Fibroblast of skin of left biceps (primary cell): Measurements from ENCODE around the gene ZBTB16.

Source experiments
- DNase-seq, 2 experiments: peaks; one replicate each; pipeline ENCODE4 v3.0.0-alpha.2; 2013; ENCODE audit warnings: low read depth in 2 of 2

Gene ZBTB16

DNA sequence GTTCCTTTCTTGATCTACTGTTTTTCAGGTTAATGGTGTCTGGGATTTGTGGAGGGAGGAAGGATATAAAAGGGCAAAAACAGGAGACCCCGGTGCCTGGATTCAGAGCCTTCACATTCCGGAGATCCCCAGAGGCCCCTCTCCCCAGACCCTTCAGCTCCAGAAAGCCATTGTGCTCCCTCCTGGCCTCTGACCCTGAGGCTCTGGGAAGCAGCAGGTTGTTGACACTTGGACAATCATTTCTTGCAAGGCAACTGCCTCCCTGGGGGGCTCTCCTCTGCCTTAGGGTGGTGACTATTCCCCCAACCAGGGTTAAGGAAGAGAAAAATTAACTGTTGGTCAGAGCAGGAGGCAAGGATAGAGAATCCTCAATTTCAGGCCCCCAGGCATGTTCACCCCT lies 149.8 kb downstream of the ZBTB16 start:
- DNase-seq: no peak

DNA sequence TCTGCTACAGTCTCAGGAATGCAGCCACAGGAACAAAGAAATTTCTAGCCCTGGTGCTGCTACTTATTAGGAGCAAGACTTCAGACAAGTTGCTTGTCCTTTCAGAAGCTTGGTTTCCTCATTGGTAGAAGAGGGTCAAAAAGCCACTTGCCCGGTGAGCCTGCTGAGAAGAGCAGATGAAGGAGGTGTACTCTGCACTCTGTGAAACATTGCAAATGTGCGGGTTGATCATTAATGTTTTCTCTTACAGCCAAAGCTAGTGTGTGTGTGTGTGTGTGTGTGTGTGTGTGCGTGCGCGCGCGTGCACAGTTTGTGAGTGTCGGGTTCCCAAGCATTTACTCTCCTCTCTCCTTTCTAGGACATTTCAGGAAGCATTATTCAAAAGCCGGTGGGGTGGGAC lies 150.4 kb downstream of the ZBTB16 start:
- DNase-seq: no peak

GRCh38 chr11:114211444-114212121 lies 152.1 kb downstream of the ZBTB16 start:
- DNase-seq: no peak

GRCh38 chr11:114213622-114214021 lies 154.1 kb downstream of the ZBTB16 start:
- no peak for DNase-seq

DNA sequence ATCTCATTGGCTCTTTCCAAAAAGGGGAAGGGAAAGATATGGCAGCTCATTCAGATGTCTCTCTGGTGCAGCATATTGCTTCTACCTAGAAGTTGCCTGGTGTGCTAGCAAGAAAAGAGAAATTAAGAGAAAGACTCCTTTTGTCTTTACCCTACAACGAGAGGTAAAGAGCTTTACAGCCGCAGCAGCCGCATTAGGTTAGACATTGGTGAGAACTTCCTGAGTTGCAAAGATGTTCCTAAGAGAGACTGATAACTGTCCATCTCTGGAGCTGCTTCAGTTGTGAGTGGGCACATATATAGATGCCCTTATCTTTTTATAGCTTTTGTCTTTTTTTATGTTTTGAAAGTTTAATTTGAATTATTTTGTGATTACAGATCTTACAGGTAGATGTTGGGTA lies 155.9 kb downstream of the ZBTB16 start:
- DNase-seq: no peak

- no peak for DNase-seq
Observed at GRCh38 chr11:114215871-114216795, 156.6 kb downstream of the ZBTB16 start.

DNA sequence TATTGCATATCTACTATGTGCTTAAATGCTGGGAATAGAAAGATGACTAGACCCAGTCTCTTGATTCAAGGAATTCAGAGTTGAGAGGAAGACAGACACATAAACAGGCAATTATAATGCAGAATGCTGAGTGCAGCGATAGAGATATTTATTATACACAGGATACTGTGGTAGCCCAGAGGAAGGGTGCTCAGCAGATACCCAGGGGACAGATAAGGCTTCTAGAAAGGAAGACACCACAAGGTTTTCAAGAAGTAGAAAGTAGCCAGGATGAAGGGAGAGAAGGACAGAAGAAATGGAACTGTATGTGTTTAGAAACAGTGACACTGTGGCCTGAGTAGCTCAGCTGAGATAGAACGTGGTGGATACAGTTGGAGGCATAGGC lies 157.3 kb downstream of the ZBTB16 start:
- no peak for DNase-seq

DNA sequence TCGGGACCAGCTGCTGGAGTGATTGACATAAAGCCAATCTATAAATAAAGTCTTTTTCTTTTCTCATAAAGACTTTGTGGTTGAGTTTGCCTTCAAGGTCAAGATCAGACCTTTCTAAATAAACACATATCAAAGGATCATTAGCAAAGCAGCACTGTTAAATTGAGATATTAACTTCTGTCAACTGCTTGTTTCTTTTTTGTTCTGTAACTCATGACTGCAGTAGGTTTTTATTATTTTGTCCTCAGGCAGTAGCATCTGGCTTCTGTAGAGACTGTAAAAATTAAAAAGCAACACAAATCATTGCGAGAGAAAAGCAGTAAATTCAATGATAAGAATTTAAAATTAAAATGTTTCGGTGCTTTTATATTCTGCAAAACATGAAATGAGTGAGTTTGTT lies 159.0 kb downstream of the ZBTB16 start:
- DNase-seq: no peak

DNA sequence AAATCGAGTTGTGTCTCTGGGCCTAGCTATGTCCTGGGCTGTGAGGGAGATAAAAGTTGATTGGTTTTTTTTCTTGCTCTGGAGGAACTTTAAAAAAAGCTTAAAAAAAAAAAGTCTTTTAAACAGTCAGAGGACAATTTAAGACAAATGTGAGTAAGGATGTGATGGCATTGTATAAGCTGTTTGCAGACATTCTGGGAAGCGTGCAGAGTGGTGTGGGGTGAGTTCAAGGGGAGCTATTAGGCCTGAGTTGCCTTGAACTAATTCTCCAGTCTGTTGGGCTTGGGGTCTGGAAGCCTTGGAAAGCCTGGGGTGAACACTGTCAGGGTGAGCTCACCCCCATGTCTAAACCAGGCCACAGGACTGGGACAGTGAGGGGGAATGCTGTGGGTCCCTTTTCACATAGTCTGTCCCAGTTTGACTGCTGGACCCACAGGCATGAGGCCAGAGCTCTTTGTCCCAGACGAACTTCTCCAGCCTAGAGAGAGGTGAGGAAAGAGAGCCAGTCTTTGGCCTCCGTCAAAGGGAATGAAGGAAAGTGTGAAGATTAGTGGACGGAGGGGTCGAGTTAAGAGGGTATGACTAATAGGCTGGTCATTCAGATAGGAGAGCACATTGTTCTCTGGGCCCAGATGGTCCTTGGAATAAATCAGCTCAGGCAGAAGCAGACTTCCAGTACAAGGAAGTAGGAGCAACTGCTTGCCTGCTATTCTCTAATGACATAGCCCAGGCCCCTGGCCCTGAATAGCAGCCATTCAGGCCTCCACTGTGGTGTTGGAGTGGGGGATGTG lies 160.2 kb downstream of the ZBTB16 start:
- DNase-seq: no peak

GRCh38 chr11:114221037-114221436 lies 161.5 kb downstream of the ZBTB16 start:
- DNase-seq: no peak

DNA sequence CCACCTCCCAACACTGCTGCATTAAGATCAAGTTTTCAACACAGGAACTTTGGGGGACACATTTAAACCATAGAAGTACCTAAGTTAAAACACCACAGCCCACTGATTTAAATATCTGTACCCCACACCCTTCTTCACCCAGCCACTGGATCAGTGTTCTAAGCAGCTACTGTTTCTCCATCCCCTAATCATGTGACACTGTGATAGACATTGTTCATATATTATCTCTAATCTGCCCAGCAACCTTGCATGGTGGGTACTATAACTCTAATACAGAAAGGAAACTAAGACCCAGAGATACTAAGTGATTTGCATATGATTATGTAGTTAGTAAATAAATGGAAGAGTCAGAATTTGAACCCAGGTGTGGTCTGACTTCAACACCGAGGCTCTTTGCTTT lies 166.2 kb downstream of the ZBTB16 start:
- DNase-seq: no peak

- DNase-seq: no peak
Observed at GRCh38 chr11:114226356-114226755, 166.8 kb downstream of the ZBTB16 start.

DNA sequence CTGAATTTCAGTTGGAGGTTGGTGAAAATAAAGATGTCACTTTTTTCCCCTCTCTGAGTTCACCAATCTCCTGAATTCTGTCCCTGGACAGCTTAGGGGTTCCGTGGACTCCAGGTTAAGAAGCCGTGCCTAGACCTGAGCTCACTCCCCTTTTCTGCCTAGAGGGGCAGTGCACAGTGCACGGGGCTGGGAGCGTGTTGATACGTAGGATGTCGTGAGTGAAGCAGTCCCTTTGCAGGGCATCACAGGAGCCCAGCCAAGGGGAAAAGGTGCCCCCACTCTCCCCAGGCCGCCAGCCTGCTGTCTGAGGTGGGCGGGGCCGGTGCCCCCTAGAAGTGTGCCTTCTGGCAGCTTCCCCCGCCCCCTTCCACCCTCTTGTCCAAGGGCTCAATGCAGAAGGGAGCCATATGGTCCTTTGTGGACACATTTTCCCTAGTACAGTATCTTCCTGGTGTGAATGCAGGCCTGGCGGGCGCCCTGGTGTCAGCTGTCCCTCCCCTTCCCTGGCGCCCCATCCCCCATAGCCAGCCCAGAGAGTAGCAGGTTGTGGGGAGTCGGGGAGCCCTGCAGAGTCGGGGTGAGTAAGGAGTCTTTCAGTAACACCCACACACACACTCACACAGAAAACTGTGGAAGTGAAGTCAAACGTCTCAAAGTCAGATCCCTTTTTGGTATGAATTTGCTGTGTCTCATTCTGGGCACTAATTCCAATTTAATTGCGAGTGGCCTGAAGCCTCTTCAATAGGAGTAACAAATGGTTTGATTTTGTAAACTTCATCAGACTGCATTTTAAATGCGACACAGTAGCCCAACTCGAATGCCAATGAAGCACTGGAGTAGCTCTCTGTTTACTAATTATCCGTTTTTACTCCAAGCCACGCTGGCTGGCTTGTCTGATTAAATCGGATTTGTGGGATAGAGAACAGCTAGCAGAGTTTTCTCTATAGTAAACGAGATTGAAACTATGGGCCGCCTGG lies 169.2 kb downstream of the ZBTB16 start:
- no peak for DNase-seq

DNA sequence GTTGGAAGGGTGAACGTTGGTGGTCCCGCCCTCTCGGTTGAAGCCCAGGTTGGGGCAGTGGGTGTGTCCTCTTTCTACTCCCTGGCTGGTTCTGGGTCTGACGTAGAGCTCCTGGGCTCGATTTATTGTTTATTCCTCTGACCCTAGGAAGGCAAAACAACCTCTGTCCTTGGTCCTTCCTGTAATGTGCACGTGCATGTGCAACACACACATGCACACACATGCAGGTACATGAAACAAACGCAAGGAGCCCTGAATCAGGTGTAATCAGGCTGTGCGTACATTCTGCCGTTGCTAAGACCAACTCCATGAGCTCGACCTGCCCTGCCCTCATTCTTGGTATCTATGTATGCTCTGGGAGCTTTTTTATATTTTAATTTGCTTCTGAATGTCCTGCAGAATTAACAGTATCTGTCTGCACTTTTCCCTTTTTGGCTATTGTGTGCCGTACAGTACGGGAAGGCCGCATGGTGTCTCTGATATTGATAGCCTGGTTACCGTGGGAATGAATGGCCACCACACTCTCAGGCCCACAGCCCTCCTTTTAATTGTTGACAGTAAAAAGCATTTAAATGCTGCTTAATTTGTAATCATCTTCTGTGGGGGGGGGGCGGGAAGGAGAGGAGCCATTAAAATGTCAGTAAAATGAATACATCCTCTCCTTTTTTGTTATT lies 170.7 kb downstream of the ZBTB16 start:
- no peak for DNase-seq

- DNase-seq: no peak
Observed at GRCh38 chr11:114232400-114233059, 173.0 kb downstream of the ZBTB16 start.

- no peak for DNase-seq
Observed at GRCh38 chr11:114233755-114234154, 174.2 kb downstream of the ZBTB16 start.

- no peak for DNase-seq
Observed at GRCh38 chr11:114236829-114237228, 177.3 kb downstream of the ZBTB16 start.

DNA sequence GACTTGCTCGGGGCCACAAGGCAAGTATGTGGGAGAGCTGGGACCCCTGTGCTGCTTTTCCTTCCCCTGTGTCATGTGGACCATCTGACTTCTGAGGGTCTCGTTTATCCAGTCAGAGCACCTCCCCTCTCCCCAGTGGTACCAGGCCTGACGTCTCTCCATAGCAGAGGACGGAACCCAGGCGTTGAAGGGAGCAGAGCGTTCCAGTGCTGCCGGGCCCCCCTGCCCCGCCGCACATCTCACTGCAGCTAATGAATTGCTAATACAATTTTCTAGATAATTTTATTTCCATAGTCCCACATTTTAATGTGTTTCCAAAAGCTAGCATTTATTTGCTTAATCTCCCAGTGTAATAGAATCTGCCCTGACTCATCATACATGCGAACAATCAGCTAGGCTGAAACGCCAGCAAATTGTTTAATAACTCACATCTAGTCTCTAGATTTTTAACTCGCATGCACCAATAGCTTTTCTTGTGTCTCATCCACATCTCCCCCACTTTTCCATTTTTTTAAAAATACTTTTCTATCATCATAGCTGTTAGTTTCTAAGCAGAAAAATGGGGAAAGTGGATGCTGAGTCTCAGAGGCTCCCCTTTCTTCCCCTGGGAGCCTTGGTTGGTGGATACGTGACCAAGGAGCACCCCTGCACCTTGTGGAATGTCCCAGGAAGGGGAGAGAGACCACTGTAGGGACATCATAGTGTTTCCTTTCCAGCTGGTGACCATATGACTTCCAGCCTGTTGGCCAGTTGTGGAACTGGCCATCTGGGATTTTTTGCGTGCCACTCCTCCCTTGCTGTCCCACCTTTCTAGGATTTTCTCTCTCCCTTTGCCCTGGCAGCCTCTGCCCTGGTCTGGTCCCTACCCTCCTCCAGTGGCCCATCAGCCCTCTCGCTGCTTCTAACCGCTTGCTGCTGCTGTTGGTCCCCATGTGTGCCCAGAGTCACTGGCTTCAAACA lies 178.1 kb downstream of the ZBTB16 start:
- no peak for DNase-seq

DNA sequence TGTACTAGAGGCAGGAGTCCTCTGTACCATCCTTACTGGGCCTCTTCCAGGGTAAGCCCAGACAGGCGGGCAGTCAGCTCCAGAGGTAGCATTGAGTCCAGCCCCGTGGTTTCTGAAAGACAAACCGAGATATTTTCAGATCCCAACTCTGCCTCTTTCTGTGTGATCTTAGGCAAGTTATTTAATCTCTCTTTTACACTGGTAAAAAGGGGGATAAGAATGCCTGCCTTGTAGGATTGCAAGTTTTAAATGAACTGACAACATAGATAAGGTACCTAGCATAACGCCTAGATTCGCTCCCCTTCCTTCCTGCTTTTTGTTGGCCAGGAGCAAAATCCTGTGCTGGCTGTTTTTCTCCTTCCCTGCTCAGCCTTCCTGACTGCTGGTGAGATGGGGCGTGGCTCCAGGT lies 180.2 kb downstream of the ZBTB16 start:
- DNase-seq: no peak
